ENCODE measurements around the gene NFAM1. TPM values are rescaled to one million over a fixed set of nuclear protein-coding genes. Genes with fewer than 3 reads are reported as not detected.

Gene NFAM1
- total and polyA plus RNA-seq, 2 experiments from 2014 or later: 0.11 to 0.49 TPM

DNA sequence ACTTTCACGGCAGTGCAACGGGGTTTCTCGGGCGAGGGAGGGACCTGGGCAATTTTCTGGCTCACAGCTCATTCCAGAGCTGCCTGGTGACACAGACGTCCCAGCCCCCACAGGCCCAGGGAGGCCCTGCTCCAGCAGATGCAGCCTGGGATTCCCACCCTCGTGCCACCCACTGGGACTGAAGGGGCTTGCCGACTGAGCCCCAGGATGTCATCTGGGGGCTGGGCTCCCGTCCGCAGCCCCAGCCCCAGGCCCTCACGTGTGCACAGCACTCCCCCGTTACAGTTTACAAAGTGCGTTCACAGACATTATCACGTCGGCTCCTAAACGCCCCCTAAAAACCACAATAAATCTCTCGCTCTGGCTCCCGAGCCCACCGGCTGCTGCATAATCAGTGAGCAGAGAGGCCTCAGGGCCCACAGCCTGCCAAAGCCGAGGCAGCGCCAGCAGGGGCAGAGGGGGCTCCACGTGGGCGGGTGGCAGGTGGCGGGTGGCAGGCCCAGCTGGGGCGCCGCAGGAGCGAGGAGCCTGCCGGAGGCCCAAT, 84.8 kb downstream of the NFAM1 start (continued):
- no peak for TF ChIP-seq EZH2 (IDR thresholded peaks at IDR 0.05; ENCODE audit: low read depth, unreplicated experiment)
- no peak for TF ChIP-seq STAT1 (IDR thresholded peaks at IDR 0.05; ENCODE audit: unreplicated experiment)
- no peak for TF ChIP-seq ZNF114 (CRISPR knock-in tag; IDR thresholded peaks at IDR 0.05)
- TF ChIP-seq, protein P1, sequence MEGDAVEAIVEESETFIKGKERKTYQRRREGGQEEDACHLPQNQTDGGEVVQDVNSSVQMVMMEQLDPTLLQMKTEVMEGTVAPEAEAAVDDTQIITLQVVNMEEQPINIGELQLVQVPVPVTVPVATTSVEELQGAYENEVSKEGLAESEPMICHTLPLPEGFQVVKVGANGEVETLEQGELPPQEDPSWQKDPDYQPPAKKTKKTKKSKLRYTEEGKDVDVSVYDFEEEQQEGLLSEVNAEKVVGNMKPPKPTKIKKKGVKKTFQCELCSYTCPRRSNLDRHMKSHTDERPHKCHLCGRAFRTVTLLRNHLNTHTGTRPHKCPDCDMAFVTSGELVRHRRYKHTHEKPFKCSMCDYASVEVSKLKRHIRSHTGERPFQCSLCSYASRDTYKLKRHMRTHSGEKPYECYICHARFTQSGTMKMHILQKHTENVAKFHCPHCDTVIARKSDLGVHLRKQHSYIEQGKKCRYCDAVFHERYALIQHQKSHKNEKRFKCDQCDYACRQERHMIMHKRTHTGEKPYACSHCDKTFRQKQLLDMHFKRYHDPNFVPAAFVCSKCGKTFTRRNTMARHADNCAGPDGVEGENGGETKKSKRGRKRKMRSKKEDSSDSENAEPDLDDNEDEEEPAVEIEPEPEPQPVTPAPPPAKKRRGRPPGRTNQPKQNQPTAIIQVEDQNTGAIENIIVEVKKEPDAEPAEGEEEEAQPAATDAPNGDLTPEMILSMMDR (conservative IDR thresholded peaks at IDR 0.05; ENCODE audit: low read depth in 2 of 2): no peak
- TF ChIP-seq EZH2phosphoT487 (IDR thresholded peaks at IDR 0.05; ENCODE audit: unreplicated experiment): no peak
- TF ChIP-seq CREB1 (CRISPR knock-in tag; IDR thresholded peaks at IDR 0.05; ENCODE audit: low read depth): no peak
- TF ChIP-seq, protein P2, sequence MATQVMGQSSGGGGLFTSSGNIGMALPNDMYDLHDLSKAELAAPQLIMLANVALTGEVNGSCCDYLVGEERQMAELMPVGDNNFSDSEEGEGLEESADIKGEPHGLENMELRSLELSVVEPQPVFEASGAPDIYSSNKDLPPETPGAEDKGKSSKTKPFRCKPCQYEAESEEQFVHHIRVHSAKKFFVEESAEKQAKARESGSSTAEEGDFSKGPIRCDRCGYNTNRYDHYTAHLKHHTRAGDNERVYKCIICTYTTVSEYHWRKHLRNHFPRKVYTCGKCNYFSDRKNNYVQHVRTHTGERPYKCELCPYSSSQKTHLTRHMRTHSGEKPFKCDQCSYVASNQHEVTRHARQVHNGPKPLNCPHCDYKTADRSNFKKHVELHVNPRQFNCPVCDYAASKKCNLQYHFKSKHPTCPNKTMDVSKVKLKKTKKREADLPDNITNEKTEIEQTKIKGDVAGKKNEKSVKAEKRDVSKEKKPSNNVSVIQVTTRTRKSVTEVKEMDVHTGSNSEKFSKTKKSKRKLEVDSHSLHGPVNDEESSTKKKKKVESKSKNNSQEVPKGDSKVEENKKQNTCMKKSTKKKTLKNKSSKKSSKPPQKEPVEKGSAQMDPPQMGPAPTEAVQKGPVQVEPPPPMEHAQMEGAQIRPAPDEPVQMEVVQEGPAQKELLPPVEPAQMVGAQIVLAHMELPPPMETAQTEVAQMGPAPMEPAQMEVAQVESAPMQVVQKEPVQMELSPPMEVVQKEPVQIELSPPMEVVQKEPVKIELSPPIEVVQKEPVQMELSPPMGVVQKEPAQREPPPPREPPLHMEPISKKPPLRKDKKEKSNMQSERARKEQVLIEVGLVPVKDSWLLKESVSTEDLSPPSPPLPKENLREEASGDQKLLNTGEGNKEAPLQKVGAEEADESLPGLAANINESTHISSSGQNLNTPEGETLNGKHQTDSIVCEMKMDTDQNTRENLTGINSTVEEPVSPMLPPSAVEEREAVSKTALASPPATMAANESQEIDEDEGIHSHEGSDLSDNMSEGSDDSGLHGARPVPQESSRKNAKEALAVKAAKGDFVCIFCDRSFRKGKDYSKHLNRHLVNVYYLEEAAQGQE (IDR thresholded peaks at IDR 0.05; ENCODE audit: unreplicated experiment): no peak
- no peak for TF ChIP-seq POLR2AphosphoS5 (IDR thresholded peaks at IDR 0.05; ENCODE audit: low read depth)
- TF ChIP-seq ZNF331 (CRISPR knock-in tag; IDR thresholded peaks at IDR 0.05; ENCODE audit: low read depth): no peak
- TF ChIP-seq, protein P3, sequence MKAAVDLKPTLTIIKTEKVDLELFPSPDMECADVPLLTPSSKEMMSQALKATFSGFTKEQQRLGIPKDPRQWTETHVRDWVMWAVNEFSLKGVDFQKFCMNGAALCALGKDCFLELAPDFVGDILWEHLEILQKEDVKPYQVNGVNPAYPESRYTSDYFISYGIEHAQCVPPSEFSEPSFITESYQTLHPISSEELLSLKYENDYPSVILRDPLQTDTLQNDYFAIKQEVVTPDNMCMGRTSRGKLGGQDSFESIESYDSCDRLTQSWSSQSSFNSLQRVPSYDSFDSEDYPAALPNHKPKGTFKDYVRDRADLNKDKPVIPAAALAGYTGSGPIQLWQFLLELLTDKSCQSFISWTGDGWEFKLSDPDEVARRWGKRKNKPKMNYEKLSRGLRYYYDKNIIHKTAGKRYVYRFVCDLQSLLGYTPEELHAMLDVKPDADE (IDR thresholded peaks at IDR 0.05): no peak

DNA sequence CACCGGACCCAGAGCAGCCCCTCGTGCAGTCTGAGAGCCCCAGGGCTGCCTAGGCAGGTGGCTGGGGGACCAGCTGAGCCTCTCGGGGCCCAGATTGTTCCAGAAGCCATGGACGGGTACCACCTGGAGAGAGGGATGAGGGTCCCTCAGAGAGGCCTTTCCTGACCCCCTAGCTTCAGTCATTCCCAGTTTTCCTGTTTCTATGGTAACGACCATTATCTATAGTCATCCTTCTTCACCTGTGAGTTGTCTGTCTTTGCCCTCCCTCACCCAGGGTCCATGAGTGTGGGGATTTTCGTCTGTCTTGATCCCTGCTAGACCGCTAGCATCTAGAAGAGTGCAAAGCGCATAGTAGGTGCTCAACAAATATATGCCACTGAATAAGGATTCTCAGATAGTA, 85.5 kb downstream of the NFAM1 start:
- Mint-ChIP-seq H3K27me3 (ENCODE audit: insufficient read depth, low read depth, poor library complexity) (peaks cover 27% of the 10 kb centered on the region), H3K9me3 (no peaks in the 10 kb centered on the region; the same call in 1 of the 3 replicates), H3K27ac (no peak overlapping the region), H3K4me1 (peaks cover 23% of the 10 kb centered on the region), H3K4me3 (no peak overlapping the region), H3K36me3 (ENCODE audit: low read depth) (no peaks in the 10 kb centered on the region)
- H3K9me2 ChIP-seq (ENCODE audit: insufficient read depth): no peaks in the 10 kb centered on the region
- H3K27me3 ChIP-seq (ENCODE audit: insufficient read depth): peaks cover 17% of the 10 kb centered on the region
- no peaks in the 10 kb centered on the region for H3K36me3 ChIP-seq (ENCODE audit: insufficient read depth)
- H2AFZ ChIP-seq: no peak overlapping the region; the same call in 1 of the 2 replicates
- H4K20me1 ChIP-seq (replicated peaks; ENCODE audit: insufficient read depth): no peaks in the 10 kb centered on the region
- no peaks in the 10 kb centered on the region for H3K79me2 ChIP-seq (replicated peaks; ENCODE audit: insufficient read depth)
- H3K27ac ChIP-seq (ENCODE audit: low read depth): no peak overlapping the region
- peaks cover 9% of the 10 kb centered on the region; the same call in 1 of the 2 replicates for H3F3A ChIP-seq (replicated peaks; ENCODE audit: low read depth)
- no peak for DNase-seq (ENCODE audit: low spot score)
- H3K4me3 ChIP-seq: no peak overlapping the region
- H3K4me2 ChIP-seq: no peak overlapping the region
- ATAC-seq: no peak
- H3K4me1 ChIP-seq (ENCODE audit: insufficient read depth): peaks cover 23% of the 10 kb centered on the region
- TF ChIP-seq CREB1 (CRISPR knock-in tag; IDR thresholded peaks at IDR 0.05; ENCODE audit: low read depth) (no peak), STAT1 (IDR thresholded peaks at IDR 0.05; ENCODE audit: unreplicated experiment) (no peak), JUNB (IDR thresholded peaks at IDR 0.05; ENCODE audit: unreplicated experiment) (no peak)
- TF ChIP-seq, protein P2 (IDR thresholded peaks at IDR 0.05; ENCODE audit: unreplicated experiment): no peak

Data from GM23338 (cell line).